Nucleus accumbens (tissue), 56 donors: ENCODE data around the gene CHL1.

ENCODE experiments used
- DNase-seq, 56 donors: peaks; one replicate each; lab custom pipeline; 2025; lab: John Stamatoyannopoulos, UW

CHL1 gene

GRCh38 chr3:380801-381200 lies 184.2 kb downstream of the CHL1 start:
- no peak for DNase-seq

- no peak for DNase-seq
These were observed 188.6 kb downstream of the CHL1 start for GRCh38 chr3:385151-385550.

GRCh38 chr3:394775-395174 lies 198.2 kb downstream of the CHL1 start:
- no peak for DNase-seq

GRCh38 chr3:396293-396692 lies 199.7 kb downstream of the CHL1 start:
- DNase-seq = no peak

GRCh38 chr3:399647-400046 lies 203.1 kb downstream of the CHL1 start:
- no peak for DNase-seq

- DNase-seq = no peak
These were observed 207.3 kb downstream of the CHL1 start for GRCh38 chr3:403826-404225.

GRCh38 chr3:409011-409410 lies 212.4 kb downstream of the CHL1 start:
- DNase-seq = no peak

- no peak for DNase-seq
These were observed 214.7 kb downstream of the CHL1 start for GRCh38 chr3:411226-411625.

- no peak for DNase-seq
These were observed 217.5 kb downstream of the CHL1 start for GRCh38 chr3:414063-414462.

GRCh38 chr3:418239-418929 lies 221.8 kb downstream of the CHL1 start:
- DNase-seq = no peak

GRCh38 chr3:420584-420983 lies 224.0 kb downstream of the CHL1 start:
- no peak for DNase-seq

GRCh38 chr3:425079-425478 lies 228.5 kb downstream of the CHL1 start:
- DNase-seq = peak in 35 of 56 donors; percentile 1 to 58 (median 13)

GRCh38 chr3:426072-426471 lies 229.5 kb downstream of the CHL1 start:
- no peak for DNase-seq

GRCh38 chr3:427128-427527 lies 230.6 kb downstream of the CHL1 start:
- no peak for DNase-seq

GRCh38 chr3:430186-430585 lies 233.6 kb downstream of the CHL1 start:
- no peak for DNase-seq

- DNase-seq = no peak
These were observed 238.6 kb downstream of the CHL1 start for GRCh38 chr3:435161-435560.

GRCh38 chr3:436053-436452 lies 239.5 kb downstream of the CHL1 start:
- no peak for DNase-seq

GRCh38 chr3:440826-441225 lies 244.3 kb downstream of the CHL1 start:
- DNase-seq = no peak

- DNase-seq = no peak
These were observed 249.4 kb downstream of the CHL1 start for GRCh38 chr3:445960-446359.

GRCh38 chr3:447671-448070 lies 251.1 kb downstream of the CHL1 start:
- no peak for DNase-seq

- no peak for DNase-seq
These were observed 253.1 kb downstream of the CHL1 start for GRCh38 chr3:449711-450110.

GRCh38 chr3:452221-452620 lies 255.7 kb downstream of the CHL1 start:
- DNase-seq = no peak

GRCh38 chr3:453106-453505 lies 256.5 kb downstream of the CHL1 start:
- no peak for DNase-seq
